GM06990 (cell line): ENCODE data around the gene PROSER2.

Source experiments
- DNase-seq: peaks from one replicate; pipeline ENCODE4 v3.0.0-alpha.2; 2011; ENCODE audit not compliant: insufficient read length; ENCODE audit errors: extremely low read depth
- H3K27me3 ChIP-seq: replicated peaks from 2 replicates; pipeline ENCODE4 v1.6.0; 2011; ENCODE audit warnings: low read length; ENCODE audit not compliant: control insufficient read depth, insufficient read depth
- H3K36me3 ChIP-seq: 2 replicates; pipeline ENCODE4 v1.5.1; 2011; ENCODE audit warnings: low read length; ENCODE audit not compliant: control insufficient read depth, insufficient read depth
- H3K4me3 ChIP-seq: replicated peaks from 2 replicates; pipeline ENCODE4 v1.5.1; 2011; ENCODE audit warnings: low read depth, mild to moderate bottlenecking, control low read depth, low read length
- CTCF ChIP-seq: IDR thresholded peaks from 2 replicates; pipeline ENCODE4 v1.5.1; 2011; ENCODE audit warnings: low read length, control low read depth, mild to moderate bottlenecking, inconsistent platforms; ENCODE audit not compliant: insufficient read depth, poor library complexity, severe bottlenecking

Gene PROSER2

DNA sequence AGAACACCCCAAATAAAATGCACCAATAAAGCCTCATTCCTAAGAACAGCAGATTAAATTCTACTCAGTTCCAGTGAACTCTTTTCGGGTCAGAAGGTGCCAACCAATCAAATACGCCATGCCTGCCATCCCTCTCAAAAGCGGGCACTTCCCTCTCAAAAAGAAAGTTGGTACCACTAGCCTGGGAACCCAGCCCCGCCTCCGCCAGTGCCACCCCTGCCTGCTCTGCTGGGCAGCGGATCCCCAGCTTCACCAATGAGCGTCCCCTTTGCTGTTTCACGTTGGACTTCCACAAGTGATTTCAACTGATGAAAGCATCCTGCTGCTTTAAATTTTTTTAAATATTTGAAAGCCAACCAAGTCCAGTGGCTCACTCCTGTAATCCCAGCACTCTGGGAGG is 33.2 kb upstream of the PROSER2 start:
- no peaks in the 10 kb centered on the region for H3K36me3 ChIP-seq
- TF ChIP-seq CTCF, result no peak
- no peaks in the 10 kb centered on the region; the same call in 1 of the 2 replicates for H3K27me3 ChIP-seq
- H3K4me3 ChIP-seq, result no peak overlapping the region
- no peak for DNase-seq

GRCh38 chr10:11793762-11794479 is 29.2 kb upstream of the PROSER2 start:
- Histone ChIP-seq H3K4me3 (no peak overlapping the region), H3K36me3 (no peaks in the 10 kb centered on the region), H3K27me3 (no peaks in the 10 kb centered on the region)
- no peak for TF ChIP-seq CTCF
- DNase-seq, result no peak

DNA sequence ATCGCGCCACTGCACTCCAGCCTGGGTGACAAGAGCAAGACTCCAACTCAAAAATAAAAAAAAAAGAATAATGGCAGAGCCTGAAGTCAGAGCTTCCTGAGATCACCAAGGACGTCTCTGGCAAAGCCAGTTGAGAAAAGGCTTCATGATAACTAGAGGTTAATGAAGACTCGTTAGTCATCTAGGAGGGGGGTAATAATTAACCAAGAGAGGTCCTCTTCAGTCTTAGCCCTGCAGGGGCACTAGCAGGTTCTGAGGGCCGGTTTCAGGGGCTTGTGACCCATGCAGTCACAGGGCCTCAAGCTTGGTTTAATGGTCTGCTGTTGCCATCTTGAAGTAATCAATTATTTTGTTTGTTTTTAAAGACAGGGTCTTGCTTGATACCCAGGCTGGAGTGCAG is 28.6 kb upstream of the PROSER2 start:
- TF ChIP-seq CTCF, result no peak
- no peak for DNase-seq

DNA sequence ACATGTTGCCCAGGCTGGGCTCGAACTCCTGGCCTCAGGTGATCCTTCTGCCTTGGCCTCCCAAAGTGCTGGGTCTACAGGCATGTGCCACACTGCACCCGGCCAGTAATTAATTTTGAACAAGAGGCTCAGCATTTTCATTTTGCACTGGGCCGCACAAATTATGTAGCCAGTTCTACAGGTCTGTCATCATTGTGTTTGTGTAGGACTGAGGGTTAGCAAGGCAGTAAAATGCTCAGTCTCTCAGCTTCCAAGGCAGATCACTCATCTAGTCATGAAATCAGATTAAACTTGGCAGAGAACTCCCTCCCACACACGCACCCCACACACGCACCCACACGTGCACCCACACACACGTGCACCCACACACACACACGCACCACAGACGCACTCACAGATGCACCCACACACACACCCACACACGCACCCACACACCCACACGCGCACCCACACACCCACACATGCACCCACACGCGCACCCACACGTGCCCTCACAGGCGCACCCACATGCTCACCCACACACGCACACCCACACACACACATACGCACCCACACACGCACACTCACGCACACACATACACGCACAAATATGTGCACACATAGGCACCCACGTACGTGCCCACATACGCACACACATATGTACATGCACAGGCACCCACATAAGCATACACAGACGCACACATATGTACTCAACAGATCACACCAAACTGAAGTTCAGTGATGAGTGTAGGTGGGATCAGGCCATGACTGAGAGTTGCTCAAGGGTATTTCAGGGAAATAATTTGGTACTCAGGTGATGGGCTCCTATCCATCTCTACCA is 27.8 kb upstream of the PROSER2 start:
- no peak for TF ChIP-seq CTCF
- DNase-seq, result no peak
- no peaks in the 10 kb centered on the region for H3K27me3 ChIP-seq
- no peaks in the 10 kb centered on the region for H3K36me3 ChIP-seq
- no peak overlapping the region for H3K4me3 ChIP-seq

More for the DNA sequence above, 28.6 kb upstream of the PROSER2 start:
- no peaks in the 10 kb centered on the region for H3K36me3 ChIP-seq
- H3K27me3 ChIP-seq, result no peaks in the 10 kb centered on the region
- no peak overlapping the region for H3K4me3 ChIP-seq

DNA sequence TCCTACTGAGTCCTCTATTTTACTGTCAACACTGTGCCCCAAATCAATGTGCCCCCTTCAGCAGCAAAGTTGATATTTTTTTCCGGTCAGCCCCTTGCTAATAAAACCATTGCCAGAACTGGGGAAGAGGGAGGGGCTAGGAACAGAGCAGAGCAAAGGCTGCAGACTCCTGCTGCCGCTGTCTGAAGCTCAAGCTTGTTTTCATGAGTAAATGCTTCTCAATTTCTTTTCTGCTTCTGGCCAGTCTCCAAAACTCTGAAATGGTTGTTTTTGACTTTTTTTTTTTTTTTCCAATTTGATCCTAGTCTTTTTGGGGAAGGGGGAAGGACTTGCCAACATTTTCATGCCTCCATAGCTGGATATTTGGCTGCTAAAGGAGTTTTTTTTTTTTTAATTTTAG is 26.7 kb upstream of the PROSER2 start:
- no peak for TF ChIP-seq CTCF
- H3K4me3 ChIP-seq, result no peak overlapping the region
- H3K36me3 ChIP-seq, result no peaks in the 10 kb centered on the region
- DNase-seq, result no peak
- no peaks in the 10 kb centered on the region for H3K27me3 ChIP-seq
